HG02678 (cell line): ENCODE measurements around the gene MIGA1.
"Not testable (repeated sequence)": the region's sequence is repeated elsewhere in the genome, so short reads cannot be mapped to it uniquely, and the experiment has no call there.

Source experiments
- ATAC-seq: cut with Tn5 transposase; IDR thresholded peaks from one replicate; pipeline ENCODE4 v1.9.1; 2021; ENCODE audit warnings: mild to moderate bottlenecking, moderate library complexity; ENCODE audit not compliant: unreplicated experiment

MIGA1 gene

DNA sequence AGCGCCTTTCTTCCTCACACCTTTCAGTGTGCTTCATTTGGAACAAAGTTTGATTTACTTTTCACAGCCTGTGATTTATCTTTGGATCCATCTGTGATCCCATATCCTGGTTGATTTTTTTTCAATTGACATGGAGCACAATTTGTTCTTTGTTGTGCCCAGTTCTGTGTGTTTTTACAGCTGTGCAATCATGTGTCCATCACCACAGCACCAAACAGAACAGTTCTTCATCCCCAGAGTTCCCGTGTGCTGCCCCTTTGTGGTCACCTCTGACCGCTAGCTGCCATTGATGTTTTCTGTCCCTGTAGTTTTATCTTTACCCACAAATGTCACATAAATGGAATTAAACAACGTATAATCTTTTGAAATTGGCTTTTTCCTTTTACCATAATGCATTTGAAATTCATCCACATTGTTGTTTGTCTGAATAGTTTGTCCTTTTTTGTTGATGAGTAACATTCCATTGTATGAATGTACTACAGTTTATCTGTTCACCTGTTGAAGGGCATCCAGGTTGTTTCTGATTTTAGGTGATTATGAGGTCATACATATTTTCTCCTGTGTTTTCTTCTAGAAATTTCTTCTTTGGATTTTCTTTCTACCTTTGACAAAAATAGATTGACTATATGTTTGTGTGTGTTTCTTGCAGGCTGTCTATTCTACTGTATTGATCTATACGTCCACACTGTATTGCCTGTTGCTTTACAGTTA lies 17.4 kb downstream of the MIGA1 start:
- no peak for ATAC-seq

DNA sequence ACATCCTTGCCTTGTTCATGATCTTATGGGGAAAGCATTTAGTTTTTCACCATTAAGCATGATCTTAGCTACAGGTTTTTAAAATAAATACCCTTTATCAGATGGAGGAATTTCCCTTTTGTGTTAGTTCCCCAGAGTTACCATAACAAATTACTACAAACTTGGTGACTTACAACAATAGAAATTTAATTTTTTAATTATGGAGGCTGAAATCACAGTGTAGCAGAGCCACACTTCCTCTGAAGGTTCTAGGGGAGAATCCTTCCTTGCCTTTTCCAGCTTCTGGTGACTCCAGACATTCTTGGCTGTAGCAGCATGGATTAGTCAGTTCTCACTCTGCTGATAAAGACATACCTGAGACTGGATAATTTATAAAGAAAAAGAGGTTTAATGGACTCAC lies 18.5 kb downstream of the MIGA1 start:
- no peak for ATAC-seq

DNA sequence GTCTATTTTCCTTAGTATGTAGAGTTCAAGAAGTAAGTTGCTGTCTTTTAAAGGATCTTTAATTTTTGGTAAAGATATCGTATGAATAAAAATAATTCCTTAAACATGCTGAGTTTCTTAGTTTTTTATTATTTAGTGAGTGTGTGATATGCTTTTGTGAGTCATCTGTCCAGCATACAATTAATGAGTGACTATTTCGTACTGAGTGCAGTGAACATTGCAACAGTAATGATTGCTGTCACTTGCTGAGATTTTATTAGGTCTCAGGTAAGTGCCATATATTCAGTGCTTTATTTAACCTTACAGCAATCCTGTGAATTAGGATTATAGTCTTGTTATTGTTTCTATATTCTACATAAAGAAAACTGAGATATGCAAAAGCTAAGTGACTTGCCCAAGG lies 22.6 kb downstream of the MIGA1 start:
- no peak for ATAC-seq

DNA sequence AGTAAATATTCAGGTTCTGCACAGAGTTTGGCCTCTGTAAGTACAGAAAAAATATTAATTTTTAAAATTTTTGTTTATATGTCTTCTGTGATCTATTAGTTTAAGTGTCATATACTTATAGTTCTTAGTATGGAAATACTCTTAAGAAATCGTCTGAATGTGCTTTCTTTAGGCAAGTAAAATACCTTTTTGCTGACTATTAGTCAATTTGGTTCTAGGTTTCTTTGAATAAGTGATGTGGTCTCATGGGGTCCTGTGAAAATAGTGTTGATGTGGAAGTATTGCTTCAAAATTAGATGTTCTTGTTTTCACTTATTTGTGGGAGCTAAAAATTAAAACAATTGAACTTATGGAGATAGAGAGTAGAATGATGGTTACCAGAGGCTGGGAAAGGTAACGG lies 23.9 kb downstream of the MIGA1 start:
- ATAC-seq: no peak

DNA sequence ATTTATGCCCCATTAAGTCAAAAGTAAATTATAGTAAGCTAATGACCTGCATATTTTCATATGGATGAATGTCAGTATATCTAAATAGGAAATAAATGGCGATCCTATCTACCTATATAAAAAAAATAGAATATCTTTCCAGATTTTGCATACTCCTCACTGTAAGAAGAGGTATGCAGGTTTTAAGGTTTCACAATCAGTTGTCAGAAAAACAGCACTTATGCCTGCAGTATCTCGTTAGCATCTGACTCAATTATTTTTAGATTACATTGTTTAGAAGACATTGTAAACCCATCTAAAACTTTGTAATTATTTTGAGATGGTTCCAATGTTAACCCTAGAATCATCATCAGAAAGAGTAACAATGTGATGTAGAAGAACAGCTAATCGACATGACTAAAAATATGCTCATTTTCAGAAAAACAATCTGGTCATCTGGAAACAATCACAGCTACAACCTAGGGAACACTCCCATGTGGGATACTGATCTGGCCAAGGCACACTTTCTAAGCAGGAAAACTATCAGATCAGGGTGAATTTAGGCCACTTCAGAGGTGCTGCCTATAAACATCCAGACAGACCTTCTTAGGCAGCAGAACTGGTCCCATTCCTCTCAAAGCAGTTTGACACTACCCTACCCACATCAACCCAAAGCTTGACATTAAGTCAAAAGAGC lies 30.5 kb downstream of the MIGA1 start:
- ATAC-seq: not testable (repeated sequence)

DNA sequence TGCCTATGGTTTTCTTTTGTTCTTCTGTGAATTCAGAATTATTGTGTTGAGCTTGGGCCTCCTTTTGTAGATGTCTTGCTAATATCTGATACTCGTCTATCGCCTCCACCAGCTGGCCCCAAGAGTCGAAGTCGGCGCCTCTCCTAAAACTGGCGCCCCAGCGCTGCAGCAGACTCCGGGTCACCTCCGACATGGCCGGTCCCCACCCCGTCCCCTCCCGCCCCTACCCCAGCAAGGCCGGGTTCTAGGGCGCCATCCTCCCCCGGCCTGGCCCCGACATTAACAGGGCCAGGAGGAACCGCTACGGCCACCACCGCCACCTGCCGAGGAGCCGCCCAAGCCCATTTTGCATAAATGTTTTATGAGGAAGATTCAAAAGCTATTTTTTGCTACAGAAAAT lies 32.1 kb downstream of the MIGA1 start:
- not testable (repeated sequence) for ATAC-seq

DNA sequence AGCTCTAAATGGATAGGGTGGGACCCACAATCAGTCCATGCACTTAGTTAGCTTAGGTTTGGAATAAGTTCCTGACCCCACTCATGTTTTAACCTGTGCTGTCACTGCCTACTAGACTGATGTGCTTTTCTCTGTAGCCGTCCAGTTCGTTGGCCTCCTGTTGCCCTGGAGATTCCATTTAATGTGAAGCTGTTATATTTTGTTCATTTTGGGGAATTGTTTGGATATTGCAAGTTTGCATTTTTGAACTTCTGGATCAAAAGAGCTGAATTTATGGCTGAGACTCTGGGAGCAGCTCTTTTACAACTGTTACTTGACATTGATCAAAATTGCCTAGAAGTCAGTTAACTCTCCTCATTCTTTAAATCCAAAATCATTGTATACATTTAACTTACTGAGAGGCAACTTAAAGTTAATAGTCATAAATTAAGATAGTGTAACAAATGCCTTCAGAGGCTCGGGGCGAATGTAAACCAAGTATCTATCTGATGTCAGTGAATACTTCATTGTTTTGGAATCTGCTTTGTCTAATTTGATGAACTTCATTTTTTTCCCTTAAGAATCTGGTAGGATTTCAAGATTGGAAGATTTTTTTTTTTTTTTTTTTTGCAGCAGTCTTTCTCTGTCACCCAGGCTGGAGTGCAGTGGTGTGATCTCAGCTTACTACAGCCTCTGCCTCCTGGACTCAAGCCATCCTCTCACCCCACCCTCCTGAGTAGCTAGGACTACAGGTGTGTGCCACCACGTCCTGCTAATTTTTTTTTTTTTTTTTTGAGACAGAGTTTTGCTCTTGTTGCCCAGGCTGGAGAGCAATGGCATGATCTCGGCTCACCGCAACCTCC lies 38.1 kb downstream of the MIGA1 start:
- no peak for ATAC-seq

DNA sequence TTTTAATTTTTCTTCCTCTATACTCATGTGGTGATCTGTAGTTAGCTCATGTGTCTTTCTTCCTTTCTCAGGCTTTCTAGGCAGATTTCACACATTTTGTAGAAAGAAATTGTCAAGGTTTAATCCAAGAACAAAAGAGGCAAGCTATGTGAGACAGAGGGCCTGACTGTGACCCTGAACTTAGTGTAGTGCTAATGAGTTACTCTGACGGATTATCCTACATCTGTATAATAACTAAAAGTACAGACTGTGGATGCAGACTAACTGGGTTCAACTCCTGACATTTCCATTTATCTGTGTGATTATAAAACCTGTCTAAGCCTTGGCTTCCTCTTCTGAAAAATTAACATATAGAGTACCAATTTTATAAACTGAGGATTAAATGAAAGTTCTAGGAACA lies 40.7 kb downstream of the MIGA1 start:
- ATAC-seq: no peak

DNA sequence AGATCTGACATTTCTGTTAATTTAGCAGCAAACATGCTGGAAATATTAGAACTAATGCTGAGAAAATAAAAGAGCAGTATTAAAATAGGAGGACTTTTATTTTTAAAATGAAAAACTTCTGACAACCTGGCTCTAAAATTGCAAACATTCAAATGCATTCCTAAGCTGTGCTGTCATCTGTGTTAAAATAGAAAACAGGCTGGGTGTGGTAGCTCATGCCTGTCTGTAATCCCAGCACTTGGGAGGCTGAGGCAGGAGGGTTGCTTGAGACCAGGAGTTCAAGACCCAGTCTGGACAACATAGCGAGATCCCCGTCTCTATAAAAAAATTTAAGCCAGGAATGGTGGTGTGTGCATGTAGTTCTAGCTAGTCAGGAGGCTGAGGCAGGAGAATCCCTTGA lies 44.6 kb downstream of the MIGA1 start:
- no peak for ATAC-seq

DNA sequence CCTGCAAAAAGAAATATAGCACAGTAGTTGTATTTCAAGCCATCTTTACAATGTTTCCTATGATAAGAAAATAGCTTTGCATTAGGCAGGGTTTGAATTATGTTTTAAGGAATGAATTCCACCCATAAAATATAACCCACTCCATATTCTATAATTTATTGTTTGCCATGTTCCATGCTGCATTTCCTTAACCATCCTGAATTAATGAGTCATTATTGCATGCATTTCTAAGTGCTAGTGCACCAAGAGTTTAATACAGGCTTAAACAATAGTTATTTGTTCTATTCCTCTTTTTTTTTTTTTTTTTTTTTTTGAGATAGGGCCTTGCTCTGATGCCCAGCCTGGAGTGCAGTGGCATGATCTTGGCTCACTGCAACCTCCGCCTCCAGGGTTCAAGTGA lies 45.2 kb downstream of the MIGA1 start:
- no peak for ATAC-seq

DNA sequence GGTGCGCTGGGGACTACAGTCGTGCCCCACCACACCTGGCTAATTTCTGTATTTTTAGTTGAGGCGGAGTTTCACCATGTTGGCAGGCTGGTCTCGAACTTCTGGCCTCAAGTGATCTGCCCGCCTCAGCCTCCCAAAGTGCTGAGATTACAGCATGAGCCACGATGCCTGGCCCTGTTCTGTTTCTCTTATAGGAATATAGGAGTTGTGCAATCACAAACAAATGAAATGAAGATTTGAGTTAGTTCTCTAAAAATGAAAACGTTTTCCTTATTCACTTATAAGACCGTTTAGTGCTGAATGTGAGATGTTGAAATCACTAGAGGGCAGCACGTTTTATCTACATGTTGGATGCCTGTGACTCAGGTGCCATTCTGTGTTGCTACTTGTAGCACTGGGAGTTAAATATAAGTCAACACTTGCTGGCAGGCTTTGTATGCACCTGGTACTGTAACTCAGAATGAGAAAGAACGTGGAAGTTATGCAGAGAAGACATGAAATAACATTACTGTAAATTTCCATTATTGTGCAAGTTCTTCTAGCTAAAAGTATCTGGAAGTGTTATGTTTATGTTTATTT lies 45.8 kb downstream of the MIGA1 start:
- peak; percentile 65 for ATAC-seq

DNA sequence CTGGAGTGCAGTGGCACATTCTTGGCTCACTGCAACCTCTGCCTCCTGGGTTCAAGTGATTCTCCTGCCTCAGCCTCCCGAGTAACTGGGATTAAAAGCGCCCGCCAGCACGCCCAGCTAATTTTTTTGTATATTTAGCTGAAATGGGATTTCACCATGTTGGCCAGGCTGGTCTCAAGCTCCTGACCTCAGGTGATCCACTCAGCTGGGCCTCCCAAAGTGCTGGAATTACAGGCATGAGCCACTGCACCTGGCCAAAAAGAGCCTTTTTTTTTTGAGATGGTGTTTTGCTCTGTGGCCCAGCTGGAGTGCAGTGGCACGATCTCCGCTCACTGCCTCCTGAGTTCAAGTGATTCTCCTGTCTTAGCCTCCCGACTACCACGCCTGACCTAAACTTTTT lies 47.4 kb downstream of the MIGA1 start:
- ATAC-seq: not testable (repeated sequence)

DNA sequence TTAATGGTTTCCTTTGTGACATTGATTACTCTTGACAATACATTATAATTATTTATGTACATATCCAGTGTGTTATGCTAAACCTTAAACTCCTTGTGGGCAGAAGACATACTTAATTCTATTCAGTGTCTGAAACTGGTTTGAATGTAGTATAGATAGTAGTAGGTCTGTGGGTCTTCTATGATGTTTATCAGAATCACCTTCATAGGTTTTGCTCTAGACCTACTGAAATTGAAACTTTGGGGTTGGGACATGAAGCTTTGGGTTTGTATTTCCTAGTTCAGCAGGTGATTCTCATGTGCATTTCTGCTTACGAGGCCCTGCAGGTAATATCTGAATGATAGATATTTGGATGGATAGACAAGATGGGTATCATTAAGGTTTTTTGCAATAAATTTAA lies 48.6 kb downstream of the MIGA1 start:
- ATAC-seq: no peak

DNA sequence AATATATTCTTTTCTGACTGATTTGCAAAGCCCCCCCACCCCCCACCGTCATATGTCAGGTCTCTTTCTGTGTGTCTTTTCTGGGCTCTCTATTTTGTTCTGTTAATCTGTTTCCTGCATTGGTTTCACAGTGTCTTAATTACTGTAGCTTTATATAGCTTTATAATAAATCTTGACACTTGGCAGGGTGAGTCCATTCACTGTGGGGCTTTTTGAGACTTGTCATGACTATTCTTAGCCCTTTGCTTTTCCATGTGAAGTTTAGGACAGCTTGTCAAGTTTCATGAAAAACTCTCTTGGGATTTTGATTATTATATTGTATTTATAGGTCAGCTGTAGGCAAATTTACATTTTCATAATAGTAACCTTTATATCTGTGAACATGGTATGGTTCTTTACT lies 50.4 kb downstream of the MIGA1 start:
- no peak for ATAC-seq

DNA sequence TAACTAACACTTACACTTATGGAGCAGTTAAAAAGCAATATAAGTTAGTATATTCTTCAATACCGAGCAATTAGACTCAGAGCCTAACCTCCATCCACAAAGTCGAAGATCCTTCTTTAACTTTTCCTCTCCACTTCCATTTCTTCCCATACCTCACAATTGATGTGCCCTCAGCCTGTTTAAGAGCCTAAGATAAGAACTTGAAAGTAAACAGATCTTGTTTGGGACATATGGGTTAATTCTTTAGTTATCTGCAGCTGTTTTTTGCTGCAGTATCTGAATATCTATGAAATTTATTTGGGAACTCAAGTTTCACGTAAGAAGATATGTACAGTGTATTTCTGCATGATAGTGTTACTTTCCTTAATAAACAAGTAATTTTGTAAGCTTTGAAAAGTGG lies 51.5 kb downstream of the MIGA1 start:
- ATAC-seq: no peak

DNA sequence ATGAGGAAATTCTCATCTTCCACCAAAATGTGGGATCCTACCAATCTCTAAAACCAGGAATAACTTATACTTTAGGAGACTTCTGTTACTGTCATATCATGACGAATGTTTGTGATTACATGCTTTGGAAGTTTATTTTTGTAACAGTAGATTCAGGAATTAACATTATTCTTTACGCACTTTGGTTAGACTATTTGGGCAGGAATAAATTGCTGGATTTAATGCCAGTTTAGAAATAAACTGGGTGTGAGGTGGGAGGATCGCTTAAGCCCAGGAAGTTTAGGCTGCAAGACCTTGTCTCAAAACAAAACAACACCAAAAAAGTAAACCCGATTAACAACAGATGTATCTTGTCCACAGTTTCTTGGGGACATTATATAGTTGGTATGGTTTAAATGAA lies 52.1 kb downstream of the MIGA1 start:
- no peak for ATAC-seq

DNA sequence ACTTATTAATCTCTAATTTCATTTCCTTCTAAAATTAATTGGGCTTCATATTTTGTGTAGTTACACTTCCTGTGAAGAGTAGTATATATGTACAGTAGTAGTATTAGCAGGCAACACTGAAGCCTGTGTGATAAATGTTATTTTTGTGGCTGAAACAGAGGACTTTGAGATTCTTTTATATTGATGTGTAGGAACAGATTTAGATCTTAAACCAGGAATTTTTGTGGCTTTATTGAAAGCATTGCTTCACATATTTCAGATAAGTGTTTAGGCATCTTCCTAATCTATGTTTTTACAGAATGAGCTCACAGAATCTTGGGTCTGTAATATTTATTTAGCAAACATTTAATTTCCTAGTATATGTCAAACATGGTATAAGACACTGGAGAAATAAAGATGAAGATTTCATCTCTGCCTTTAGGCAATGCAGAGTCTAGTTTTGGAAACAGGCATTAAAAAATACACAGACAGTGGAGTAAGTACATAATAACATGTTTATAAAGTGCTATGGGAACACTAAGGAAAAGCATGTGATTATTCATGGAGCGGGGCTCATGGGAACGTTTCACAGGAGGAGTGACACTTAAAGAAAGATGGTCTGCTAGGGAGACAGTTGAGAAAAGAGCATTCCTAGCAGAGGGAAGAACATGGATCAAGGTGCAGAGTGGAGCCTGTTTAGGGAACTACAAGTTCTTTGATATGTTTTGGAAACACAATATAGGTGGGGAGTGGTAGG lies 52.7 kb downstream of the MIGA1 start:
- no peak for ATAC-seq

DNA sequence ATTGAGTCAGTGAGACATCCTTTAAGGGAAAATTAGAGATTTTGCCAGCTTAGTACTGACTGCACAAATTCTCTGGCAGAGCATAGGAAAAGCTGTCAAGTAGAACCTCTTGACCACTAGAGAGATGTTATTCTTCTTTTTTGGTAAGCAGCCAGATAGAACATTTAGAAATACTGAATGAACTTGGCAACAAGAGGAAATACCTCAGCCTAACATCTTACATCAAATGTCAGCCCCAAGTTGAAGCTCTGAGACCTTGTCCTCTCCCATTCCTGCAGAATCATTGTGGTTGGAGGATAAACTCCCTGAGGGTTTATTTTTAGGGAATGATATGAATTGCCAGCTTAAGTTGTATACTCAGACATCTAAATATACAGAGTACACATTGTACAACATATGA lies 53.5 kb downstream of the MIGA1 start:
- no peak for ATAC-seq

DNA sequence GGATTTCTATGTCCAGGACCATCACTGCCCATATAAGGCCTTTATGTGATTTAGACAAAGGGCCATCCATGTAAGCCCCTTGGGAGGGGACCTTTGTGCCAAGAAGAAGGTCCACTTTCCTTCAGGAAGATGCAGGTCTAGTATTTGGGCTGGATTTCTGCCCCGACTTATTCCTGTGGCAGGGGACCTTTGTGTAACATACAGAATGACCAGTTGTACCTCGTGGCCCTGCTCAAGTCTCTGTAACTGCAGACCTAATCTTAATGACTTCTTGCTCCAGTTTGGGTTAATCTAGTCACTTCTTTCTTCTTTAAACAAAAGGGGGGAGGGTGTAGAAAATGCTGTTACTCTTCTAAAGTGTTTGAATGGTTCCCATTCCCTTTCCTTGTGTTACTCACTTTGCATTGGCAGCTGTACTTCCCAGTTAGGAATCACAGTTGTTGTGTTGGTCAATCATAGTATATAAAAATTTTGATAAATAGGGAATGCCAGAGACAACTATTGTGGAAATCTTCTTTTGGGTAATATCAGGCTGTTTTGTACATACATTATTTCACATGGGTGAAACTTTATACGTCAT lies 54.2 kb downstream of the MIGA1 start:
- no peak for ATAC-seq

DNA sequence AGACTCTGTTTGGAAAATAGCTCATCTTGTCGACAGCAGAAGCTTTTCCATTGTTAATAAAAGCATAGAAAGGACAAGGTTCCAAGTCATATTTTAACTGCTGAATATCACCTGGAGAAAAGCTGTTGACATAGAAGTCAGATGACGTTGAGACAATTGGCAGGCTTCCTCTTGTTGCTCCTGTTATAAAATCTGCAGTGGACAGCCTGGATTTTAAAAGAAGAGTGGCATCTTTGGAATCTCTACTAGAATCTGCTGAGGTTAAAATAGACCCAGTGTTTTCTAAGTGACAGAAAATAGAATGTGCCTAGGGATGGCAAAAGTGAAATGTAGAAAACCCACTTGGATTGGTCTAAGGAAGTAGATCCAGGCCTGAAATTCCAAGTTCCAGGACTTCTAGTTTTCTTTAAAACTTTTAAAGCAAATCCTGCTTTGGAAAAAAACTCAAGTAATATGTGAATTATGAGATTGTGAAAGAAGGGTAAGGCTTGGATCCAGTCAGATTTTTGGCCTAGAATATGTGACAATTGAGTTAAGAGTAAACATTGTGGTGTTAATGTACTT lies 55.4 kb downstream of the MIGA1 start:
- ATAC-seq: no peak
